ENCODE results near the gene MED25.

The MED25 gene

DNA sequence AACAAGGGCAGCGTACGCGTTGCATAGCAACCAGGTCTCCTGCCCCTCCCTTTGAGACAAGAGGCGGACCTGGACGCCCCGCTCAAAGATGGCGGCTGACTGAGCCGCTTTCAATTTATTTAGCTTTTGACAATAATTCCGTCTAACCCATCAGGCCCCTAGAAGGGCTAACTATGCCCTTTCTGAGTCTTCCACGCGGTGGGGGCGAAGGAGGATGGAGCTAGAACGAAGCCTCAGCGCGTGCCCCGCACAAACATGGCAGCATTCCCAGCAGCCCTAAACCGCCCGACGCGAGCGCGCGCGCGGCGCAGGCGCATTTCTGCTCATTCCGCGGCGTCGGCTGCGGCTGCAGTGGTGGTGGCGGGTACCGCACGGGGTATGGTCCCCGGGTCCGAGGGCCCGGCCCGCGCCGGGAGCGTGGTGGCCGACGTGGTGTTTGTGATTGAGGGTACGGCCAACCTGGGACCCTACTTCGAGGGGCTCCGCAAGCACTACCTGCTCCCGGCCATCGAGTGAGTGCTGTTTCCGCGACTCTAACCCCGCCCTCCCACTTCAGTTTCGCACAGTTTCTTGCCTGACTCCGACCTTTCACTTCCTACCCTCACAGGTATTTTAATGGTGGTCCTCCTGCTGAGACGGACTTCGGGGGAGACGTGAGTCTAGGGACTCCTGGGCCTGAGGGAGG is at the start of gene MED25:
Gene MED25 (plus strand): TSS at position 326 of the 685 bp plus-strand sequence. CDS start 53 bp downstream, at position 379.
- in situ Hi-C loops (cut with HindIII; ENCODE audit: low pct_unique_long_range_greater_than_20kb, low sequenced_read_pairs), result no loop called here
- peak; percentile 63 to 83 for DNase-seq (ENCODE audit: low read depth in 1 of 2, low spot score in 1 of 2)
- TF ChIP-seq JUND (IDR thresholded peaks at IDR 0.05; ENCODE audit: low read depth), result no peak

DNA sequence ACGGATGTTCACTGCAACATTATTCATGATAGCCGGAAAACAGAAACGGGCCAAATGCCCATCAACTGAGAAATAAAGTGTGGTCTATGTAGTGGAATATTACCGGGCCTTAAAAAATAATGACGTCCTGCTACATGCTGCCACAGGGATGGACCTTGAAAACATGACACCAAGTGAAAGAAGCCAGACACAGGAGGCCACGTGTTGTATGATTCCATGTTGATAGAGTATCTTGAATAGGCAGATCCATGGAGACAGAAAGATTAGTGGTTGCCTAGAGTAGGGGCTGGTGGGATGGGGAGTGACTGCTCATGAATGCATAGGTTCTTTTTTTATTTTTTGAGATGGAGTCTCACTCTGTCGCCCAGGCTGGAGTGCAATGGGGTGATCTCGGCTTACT is 47.6 kb upstream of the MED25 start:
- TF ChIP-seq JUND (IDR thresholded peaks at IDR 0.05; ENCODE audit: low read depth), result no peak
- in situ Hi-C loops (cut with HindIII; ENCODE audit: low pct_unique_long_range_greater_than_20kb, low sequenced_read_pairs), result no loop called here
- no peak for DNase-seq (ENCODE audit: low read depth in 1 of 2, low spot score in 1 of 2)

DNA sequence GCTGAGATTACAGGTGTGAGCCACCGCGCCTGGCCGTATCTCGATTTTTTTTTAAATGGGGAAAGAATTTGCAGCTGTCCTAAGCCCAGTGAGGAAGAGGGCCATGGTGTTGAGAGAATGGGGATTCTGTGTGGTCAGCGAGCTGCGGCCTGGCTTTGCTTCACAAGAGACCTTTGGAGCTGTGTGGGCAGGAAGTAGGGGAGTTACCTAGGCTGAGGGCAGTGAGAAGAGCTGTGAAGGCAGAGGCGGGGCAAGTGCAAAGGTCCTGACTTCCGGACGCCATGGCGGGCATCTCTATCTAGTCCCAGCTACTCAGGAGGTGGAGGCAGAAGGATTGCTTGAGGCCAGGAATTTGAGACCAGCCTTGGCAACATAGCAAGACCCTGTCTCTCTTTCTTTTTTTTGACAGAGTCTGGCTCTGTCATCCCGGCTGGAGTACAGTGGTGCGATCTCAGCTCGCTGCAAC is 46.4 kb upstream of the MED25 start:
- in situ Hi-C loops (cut with HindIII; ENCODE audit: low pct_unique_long_range_greater_than_20kb, low sequenced_read_pairs), result no loop called here
- TF ChIP-seq JUND (IDR thresholded peaks at IDR 0.05; ENCODE audit: low read depth), result no peak
- no peak for DNase-seq (ENCODE audit: low read depth in 1 of 2, low spot score in 1 of 2)

DNA sequence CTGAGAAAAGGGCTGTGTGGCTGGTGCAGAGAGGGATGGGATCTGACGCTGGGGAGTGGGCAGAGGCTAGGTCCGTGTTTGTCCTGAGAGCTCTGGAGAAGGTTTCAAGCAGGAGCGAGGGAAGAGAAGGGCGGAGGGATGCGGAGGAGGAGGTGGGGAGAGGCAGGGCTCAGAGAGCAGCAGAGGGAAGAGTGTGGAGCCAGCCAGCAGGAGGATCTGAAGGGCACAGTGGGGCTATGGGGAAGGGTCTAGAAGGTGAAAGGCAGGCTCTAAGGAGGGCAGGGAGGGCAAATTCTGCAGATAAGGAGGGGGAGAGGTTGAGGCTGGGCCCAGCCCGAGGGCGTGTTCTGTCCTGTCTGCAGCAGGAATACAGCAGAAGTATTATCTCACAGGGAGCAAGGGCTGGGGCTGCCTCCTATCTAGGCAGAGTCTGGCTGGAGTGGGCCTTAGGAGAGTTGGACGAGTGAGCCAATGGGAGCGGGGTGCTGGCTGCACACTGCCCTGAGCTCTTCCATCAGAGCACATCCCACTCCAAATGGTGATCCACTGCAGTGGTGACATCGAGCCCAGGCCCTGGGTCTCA is 45.1 kb upstream of the MED25 start:
- TF ChIP-seq JUND (IDR thresholded peaks at IDR 0.05; ENCODE audit: low read depth), result no peak
- in situ Hi-C loops (cut with HindIII; ENCODE audit: low pct_unique_long_range_greater_than_20kb, low sequenced_read_pairs), result no loop called here
- no peak for DNase-seq (ENCODE audit: low read depth in 1 of 2, low spot score in 1 of 2)

DNA sequence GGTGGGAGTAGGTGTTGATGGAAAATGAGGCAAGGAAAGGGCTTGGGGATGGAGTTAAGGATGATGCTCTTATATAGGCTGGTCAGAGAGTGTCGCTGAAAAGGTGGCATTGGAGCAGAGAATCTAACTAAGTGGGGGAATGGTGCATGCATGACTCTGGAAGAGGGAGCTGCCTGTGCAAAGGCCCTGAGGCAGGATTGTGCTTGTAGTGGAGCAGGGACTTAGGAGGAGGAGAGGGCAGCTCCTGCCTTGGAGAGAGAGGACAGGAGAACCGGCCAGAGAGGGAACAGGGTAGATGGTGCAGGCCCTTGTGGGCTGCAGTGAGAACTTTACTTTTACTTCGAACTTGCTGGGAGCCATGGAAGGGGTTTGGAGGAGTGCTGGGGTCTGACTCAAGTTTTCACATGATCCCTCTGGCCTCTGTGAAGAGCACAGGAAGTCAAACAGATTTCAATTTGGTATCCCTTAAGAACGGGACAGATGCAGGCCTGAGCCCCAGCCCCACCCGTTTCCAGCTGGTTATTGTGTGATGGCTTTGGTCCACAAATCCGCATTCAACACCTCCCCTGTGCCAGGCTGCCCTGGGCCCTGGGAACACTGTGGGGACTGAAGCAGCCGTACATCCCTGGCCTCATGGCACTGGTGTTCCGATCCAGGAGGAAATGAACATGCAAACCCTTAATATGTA is 44.3 kb upstream of the MED25 start:
- TF ChIP-seq JUND (IDR thresholded peaks at IDR 0.05; ENCODE audit: low read depth), result no peak
- no peak for DNase-seq (ENCODE audit: low read depth in 1 of 2, low spot score in 1 of 2)
- in situ Hi-C loops (cut with HindIII; ENCODE audit: low pct_unique_long_range_greater_than_20kb, low sequenced_read_pairs), result no loop called here

DNA sequence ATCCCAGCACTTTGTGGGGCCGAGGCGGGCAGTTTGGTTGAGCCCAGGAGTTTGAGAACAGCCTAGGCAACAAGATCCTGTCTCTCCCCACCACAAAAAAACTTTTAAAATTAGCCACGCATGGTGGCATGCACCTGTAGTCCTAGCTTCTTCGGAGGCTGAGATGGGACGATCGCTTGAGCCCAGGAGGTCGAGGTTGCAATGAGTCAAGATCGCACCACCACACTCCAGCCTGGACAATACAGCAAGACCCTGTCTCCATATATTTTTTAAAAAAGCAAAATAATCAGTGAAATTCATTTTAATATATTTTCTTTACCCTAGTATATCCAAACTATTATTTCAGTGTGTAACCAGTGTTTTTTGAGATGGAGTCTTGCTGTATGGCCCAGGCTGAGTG is 43.1 kb upstream of the MED25 start:
- DNase-seq (ENCODE audit: low read depth in 1 of 2, low spot score in 1 of 2), result no peak
- in situ Hi-C loops (cut with HindIII; ENCODE audit: low pct_unique_long_range_greater_than_20kb, low sequenced_read_pairs), result no loop called here
- TF ChIP-seq JUND (IDR thresholded peaks at IDR 0.05; ENCODE audit: low read depth), result no peak

DNA sequence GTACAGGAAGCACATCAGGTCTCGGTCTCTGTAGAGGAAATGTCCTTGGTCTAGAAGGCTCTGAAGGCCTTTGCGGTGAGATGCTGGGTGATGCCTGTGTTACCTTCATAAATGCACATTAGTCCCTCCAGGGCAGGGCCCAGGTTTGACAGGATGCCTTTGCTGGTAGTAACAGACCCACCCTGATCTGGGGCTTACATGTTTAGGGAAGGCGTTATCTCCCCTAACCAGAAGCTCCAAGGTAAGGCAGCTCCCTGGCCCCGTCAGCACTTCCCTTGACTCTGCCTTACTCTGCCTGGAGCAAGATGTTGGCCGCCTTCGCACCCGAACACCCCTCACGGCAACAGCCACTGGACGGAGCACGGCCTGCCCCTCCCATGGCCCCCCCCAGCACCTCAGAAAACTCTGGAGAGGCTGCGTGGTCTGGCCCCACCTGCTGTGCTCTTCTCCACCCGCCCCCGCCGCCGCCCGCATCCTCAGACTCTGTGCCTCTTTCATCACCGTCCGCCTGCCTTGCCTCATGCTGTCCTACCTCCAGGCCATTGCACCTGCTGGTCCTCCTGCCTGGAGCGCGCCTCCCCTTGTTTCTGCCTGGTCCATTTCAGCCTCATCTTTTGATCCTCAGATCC is 42.2 kb upstream of the MED25 start:
- in situ Hi-C loops (cut with HindIII; ENCODE audit: low pct_unique_long_range_greater_than_20kb, low sequenced_read_pairs), result no loop called here
- no peak for DNase-seq (ENCODE audit: low read depth in 1 of 2, low spot score in 1 of 2)
- TF ChIP-seq JUND (IDR thresholded peaks at IDR 0.05; ENCODE audit: low read depth), result no peak

DNA sequence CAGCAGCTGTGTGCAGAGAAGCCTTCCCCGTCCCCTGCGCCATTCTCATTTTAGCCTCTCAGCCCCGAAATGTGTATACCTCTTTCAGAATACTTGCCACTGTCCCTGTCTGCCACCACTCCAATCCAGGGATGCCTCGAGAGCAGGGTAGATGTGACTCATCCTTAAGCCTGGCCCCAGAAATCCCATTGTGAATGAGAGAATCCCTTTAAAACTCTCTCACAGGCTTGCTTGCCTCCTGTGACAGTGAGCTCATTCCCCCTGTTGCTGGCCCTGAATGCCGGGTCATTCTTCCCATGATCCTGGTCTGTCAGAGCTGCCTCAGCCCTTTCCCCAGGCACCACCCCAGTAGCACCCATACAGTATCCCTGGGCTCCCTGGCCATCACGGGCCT is 41.7 kb upstream of the MED25 start:
- in situ Hi-C loops (cut with HindIII; ENCODE audit: low pct_unique_long_range_greater_than_20kb, low sequenced_read_pairs), result no loop called here
- no peak for DNase-seq (ENCODE audit: low read depth in 1 of 2, low spot score in 1 of 2)
- TF ChIP-seq JUND (IDR thresholded peaks at IDR 0.05; ENCODE audit: low read depth), result no peak

DNA sequence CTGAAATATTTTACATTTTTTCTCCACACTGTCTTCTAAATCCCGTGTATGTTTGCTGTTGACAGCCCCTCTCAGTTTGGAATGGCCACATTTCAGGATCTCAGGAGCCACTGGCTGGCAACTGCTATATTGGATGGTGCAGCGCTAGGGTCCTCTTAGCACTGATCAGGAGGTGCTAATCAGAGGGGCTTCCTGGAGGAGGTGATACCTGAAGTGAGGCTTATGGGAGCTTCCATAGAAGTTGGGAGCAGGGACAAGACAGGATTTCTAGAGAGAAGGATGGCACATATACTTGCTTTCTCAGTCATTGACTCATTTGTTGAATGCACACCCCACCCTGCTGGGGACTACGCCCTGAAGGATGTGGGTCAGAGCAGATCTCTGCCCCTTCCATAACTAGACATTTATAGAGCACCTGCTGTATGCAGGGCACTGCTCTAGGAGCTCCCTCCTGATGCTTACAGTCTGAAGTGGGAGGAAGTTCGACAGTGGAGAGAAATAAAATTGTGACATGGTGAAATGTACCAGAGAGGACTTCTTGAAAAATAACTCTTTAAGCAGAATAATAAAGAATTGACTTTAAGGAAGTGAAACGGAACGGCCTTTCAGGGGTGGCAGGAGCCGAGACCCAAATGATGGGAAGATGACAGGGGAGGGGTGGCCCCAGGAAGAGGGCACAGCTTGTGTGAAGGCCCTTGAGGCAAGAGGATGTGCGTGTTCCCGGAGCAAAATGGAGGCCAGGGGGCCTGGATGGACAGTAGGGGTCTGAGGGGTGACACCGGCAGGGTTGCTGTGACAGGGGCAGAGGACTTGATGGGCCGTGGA is 38.1 kb upstream of the MED25 start:
- in situ Hi-C loops (cut with HindIII; ENCODE audit: low pct_unique_long_range_greater_than_20kb, low sequenced_read_pairs), result no loop called here
- DNase-seq (ENCODE audit: low read depth in 1 of 2, low spot score in 1 of 2), result no peak
- TF ChIP-seq JUND (IDR thresholded peaks at IDR 0.05; ENCODE audit: low read depth), result no peak

DNA sequence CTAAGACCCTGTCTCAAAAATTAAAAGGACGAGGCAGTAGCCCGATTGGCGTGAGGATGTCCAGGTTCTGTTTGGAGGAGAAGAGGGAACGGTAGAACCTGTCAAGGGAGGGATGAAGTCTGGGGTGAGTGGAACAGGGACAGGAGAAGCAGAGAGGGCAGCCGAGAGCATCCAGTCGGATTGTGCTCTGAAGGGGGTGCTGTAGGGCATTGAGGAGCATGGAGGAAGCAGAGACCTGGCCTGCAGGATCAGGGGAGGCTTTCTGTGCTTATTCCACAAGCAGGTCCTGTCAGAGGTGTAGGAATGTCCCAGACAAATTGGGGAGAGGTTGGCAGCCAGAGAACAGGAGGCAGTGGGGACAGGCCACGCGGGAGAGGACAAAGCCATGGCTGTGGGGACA is 37.2 kb upstream of the MED25 start:
- TF ChIP-seq JUND (IDR thresholded peaks at IDR 0.05; ENCODE audit: low read depth), result no peak
- no peak for DNase-seq (ENCODE audit: low read depth in 1 of 2, low spot score in 1 of 2)
- in situ Hi-C loops (cut with HindIII; ENCODE audit: low pct_unique_long_range_greater_than_20kb, low sequenced_read_pairs), result no loop called here

DNA sequence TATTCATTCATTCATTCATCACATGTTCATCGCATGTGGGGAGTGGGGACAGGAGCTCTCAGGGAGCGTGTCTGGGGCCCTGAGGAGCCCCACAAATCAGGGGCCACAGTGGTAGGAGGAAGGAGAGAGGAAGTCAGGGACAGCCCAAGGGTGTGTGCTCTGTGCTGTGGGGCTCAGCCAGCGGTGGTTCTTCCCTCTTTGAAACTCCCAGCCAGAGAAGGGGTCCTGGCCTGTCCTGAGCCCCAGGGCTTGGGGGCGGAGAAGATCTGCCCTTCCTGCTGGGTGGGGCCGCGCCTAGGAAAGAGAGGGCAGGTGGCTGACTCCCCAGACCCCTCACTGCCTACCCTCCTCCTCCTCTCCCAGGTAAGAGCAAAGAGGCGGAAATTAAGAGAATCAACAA is 36.7 kb upstream of the MED25 start:
- DNase-seq (ENCODE audit: low read depth in 1 of 2, low spot score in 1 of 2), result no peak
- in situ Hi-C loops (cut with HindIII; ENCODE audit: low pct_unique_long_range_greater_than_20kb, low sequenced_read_pairs), result no loop called here
- no peak for TF ChIP-seq JUND (IDR thresholded peaks at IDR 0.05; ENCODE audit: low read depth)

DNA sequence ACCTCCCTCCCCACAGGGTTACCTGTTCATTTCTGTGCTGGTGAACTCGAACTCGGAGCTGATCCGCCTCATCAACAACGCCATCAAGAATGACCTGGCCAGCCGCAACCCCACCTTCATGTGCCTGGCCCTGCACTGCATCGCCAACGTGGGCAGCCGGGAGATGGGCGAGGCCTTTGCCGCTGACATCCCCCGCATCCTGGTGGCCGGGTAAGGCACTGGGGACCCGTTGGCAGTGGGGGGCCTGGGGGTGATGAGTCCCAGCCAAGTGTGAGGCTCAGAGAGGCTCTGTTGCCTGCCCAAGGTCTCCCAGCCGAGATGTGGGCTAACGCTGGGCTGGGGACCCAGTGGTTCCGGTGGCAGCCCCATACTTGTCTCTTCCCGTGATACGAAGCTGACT is 35.6 kb upstream of the MED25 start:
- DNase-seq (ENCODE audit: low read depth in 1 of 2, low spot score in 1 of 2), result no peak
- in situ Hi-C loops (cut with HindIII; ENCODE audit: low pct_unique_long_range_greater_than_20kb, low sequenced_read_pairs), result no loop called here
- TF ChIP-seq JUND (IDR thresholded peaks at IDR 0.05; ENCODE audit: low read depth), result no peak

All from T47D (cell line).